Peyer's patch (tissue), 4 donors: Measurements from ENCODE around the gene GLT6D1. TPM values are rescaled to one million over a fixed set of nuclear protein-coding genes. Genes with fewer than 3 reads are reported as not detected.

Source experiments
- DNase-seq, 3 donors: peaks; one replicate each; pipeline ENCODE4 v3.0.0-alpha.2; 2017 to 2019
- H3K27ac ChIP-seq, 4 donors: fragments of 200-600 bp; sonication (generic); one replicate each; pipeline ENCODE4 v1.5.1; 2016 to 2019
- H3K27me3 ChIP-seq, 2 donors: fragments of 200-600 bp; sonication (generic); one replicate each; pipeline ENCODE4 v1.5.1; 2019
- H3K36me3 ChIP-seq, 3 donors: fragments of 200-600 bp; sonication (generic); one replicate each; pipeline ENCODE4 v1.5.1; 2016 to 2019
- H3K4me1 ChIP-seq, 4 donors: fragments of 200-600 bp; sonication (generic); one replicate each; pipeline ENCODE4 v1.5.1; 2016 to 2019
- H3K4me3 ChIP-seq, 4 donors: fragments of 200-600 bp; sonication (generic); 1 replicate in 3 of 4; 2 replicates in 1 of 4; pipeline ENCODE4 v1.5.1; 2016 to 2019; ENCODE audit warnings: mild to moderate bottlenecking in 1 of 4
- H3K9me3 ChIP-seq, 4 donors: fragments of 200-600 bp; sonication (generic); one replicate each; pipeline ENCODE4 v1.5.1; 2016 to 2019; ENCODE audit warnings: mild to moderate bottlenecking in 1 of 4
- CTCF ChIP-seq, 6 experiments: fragments of 450-650 bp in 4 of 6; fragments of 200-600 bp in 2 of 6; sonication (generic) in 1 of 6; IDR thresholded peaks; one replicate each; pipeline ENCODE4 v1.5.1; 2017 to 2019; ENCODE audit warnings: antibody characterized with exemption in 6 of 6, mild to moderate bottlenecking in 3 of 6, moderate library complexity in 1 of 6
- POLR2A ChIP-seq, 2 donors: fragments of 450-650 bp; IDR thresholded peaks; one replicate each; pipeline ENCODE4 v1.5.1; 2017; ENCODE audit warnings: antibody characterized with exemption in 2 of 2, mild to moderate bottlenecking in 2 of 2, moderate library complexity in 2 of 2
- total RNA-seq, 4 donors: library from RNA; depleted of rRNA; stranded (reverse); fragments of >200 nt; gene quantifications; one replicate each; pipeline ENCODE4 v1.1.0, GENCODE V29; 2016

GLT6D1 gene
- total RNA-seq, 4 donors from 2014 or later: not detected

DNA sequence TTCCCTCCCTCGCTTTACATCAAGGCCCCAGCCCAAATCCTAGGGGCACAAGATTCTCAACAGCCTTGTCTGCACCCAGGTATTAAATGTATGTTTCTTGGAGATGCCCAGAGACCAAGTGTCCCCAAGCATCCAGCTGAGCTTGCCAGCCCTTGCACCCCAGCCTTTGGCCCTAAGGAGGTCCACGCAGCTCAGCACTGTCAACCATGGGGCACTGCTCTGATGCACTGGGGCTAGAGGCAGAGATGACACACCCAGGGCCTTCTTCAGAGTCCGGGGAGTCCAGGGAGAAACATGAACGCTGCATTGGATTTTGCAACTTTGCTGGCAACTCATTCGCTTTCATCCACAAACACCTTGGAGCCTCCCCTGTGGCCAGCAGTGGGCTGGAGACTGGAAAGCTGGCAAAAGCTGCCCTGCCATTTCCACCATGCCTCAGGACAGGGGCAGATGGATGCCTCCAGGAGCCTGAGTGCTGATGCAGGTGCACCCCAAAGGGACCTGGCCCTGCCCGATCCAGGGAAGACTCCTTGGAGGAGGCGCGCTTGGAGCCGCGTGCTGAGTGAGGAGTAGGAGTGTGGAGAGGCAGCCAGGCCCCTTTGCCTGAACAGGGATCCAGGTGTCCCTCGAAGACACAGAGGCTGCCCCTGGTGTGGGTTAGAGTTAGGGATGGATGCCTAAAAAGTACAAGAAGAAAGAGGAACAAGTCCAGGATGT lies 58.5 kb downstream of the GLT6D1 start:
- TF ChIP-seq CTCF (IDR thresholded peaks at IDR 0.05) (no peak), POLR2A (IDR thresholded peaks at IDR 0.05) (no peak)
- H3K27me3 ChIP-seq: no peaks in the 10 kb centered on the region
- DNase-seq: peak in 1 of 3 donors; percentile 33

DNA sequence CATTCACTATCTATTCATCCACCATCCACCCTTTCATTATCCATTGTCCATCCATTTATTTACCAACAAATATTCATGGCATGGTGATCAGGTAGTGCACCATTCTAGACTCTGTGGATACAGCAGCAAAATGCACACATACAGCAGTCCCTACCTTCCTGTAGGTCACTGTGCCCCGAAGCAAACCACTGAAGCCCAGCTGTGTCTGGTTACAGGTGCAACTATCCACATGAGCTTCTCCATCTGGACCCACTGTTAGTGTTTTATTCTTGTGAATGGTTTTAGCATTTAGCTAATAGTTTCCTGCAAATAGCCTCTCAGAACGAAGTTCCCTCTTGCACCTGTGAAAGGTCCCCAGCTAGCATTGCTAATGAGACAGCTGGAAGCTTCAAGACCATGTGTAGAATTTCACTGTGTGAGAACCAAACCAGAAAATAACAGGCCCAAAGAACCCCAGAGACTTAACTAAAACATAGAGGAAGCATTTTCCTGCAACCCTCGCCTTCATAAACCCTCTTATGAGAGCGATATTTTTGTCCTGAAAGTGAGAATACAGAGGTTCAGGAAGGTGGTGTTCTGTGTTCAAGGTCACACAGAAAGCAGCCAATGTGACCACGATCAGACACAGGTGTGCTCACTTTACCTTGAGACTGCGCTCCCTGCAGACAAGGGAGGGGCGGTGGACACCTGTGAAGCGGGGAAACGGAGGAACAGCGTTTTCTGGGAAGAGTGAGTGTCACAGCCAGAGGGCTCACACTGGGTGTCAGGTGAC lies 59.3 kb downstream of the GLT6D1 start:
- Histone ChIP-seq H3K4me3 (no peak overlapping the region), H3K27ac (no peak overlapping the region), H3K27me3 (no peaks in the 10 kb centered on the region), H3K9me3 (no peaks in the 10 kb centered on the region), H3K4me1 (no peaks in the 10 kb centered on the region), H3K36me3 (no peaks in the 10 kb centered on the region)
- TF ChIP-seq POLR2A (IDR thresholded peaks at IDR 0.05): no peak
- no peak for TF ChIP-seq CTCF (IDR thresholded peaks at IDR 0.05)
- DNase-seq: peak in 1 of 3 donors; percentile 10

More for the DNA sequence above, 58.5 kb downstream of the GLT6D1 start:
- H3K36me3 ChIP-seq: no peaks in the 10 kb centered on the region
- no peaks in the 10 kb centered on the region for H3K9me3 ChIP-seq
- H3K27ac ChIP-seq: no peak overlapping the region
- H3K4me1 ChIP-seq: no peaks in the 10 kb centered on the region
- no peak overlapping the region for H3K4me3 ChIP-seq

- no peak for DNase-seq
- TF ChIP-seq CTCF (IDR thresholded peaks at IDR 0.05) (no peak), POLR2A (IDR thresholded peaks at IDR 0.05) (no peak)
- H3K4me1 ChIP-seq: no peaks in the 10 kb centered on the region
- no peaks in the 10 kb centered on the region for H3K9me3 ChIP-seq
- H3K36me3 ChIP-seq: no peaks in the 10 kb centered on the region
- no peak overlapping the region for H3K4me3 ChIP-seq
- no peaks in the 10 kb centered on the region for H3K27me3 ChIP-seq
- no peak overlapping the region for H3K27ac ChIP-seq
These were observed 60.0 kb downstream of the GLT6D1 start for GRCh38 chr9:135579356-135579755.

DNA sequence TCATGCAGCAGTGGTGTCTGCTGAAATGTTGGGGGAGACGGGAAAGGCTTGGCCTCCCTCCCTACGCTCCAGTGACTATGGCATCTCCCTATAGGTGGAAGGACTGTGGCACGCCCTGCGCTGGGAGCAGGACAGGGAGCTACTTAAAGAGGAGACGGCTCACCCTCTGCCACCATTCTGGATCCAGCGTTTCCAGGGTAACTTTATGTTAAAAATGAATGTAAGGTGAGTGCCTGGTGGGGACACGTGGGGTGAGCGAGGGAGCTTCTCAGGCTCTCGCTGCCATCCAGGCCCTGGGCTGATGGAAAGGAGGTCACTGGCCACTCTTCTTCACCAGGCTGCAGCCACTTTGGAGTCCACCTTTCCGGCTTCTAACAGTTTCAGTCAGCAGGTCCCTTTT lies 62.1 kb downstream of the GLT6D1 start:
- Histone ChIP-seq H3K4me1 (no peaks in the 10 kb centered on the region), H3K27me3 (no peaks in the 10 kb centered on the region), H3K4me3 (no peak overlapping the region), H3K9me3 (no peaks in the 10 kb centered on the region), H3K27ac (no peak overlapping the region), H3K36me3 (no peaks in the 10 kb centered on the region)
- DNase-seq: peak in 1 of 3 donors; percentile 32
- TF ChIP-seq POLR2A (IDR thresholded peaks at IDR 0.05): no peak
- TF ChIP-seq CTCF (IDR thresholded peaks at IDR 0.05): no peak

DNA sequence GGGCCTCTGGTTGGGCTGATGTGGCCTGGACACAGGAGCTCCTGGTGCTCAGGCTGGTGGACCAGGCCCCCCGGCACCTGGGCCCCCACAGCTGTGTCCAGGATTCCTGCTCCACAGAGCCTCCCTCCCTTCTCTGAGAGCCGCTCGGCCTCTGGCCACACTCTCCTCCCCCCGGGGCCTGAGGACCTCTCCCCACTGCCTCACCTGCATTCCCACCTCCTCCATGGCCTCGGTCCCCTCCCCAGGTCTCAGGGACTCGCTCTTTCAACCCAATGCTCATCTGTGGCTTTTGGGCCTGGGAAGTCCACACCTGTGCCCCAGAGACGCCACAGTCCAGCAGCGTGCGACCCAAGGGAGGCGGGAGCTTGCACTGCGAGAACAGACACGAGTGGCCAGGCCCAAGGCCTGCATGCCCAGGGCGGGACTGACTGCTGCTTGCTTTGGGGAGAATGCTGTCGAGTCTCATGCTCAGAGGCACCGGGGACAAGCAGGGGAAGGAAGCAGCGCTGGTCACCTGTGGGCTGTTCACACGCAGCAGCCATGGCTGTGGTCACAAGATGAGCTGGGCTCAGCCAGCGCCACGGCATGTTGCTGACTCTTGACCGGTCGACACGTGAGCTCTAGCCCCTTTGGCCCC lies 63.2 kb downstream of the GLT6D1 start:
- no peak for TF ChIP-seq POLR2A (IDR thresholded peaks at IDR 0.05)
- TF ChIP-seq CTCF (IDR thresholded peaks at IDR 0.05): no peak
- no peaks in the 10 kb centered on the region for H3K36me3 ChIP-seq
- H3K4me1 ChIP-seq: no peaks in the 10 kb centered on the region
- H3K27ac ChIP-seq: no peak overlapping the region
- no peaks in the 10 kb centered on the region for H3K9me3 ChIP-seq
- H3K27me3 ChIP-seq: no peaks in the 10 kb centered on the region
- peak in 1 of 3 donors; percentile 28 for DNase-seq
- no peak overlapping the region for H3K4me3 ChIP-seq
